ENCODE results near the gene MRPL57. TPM values are rescaled to one million over a fixed set of nuclear protein-coding genes. Genes with fewer than 3 reads are reported as not detected.

Gene MRPL57
- total RNA-seq, 1 experiment from 2014 or later, result 29.4 TPM

DNA sequence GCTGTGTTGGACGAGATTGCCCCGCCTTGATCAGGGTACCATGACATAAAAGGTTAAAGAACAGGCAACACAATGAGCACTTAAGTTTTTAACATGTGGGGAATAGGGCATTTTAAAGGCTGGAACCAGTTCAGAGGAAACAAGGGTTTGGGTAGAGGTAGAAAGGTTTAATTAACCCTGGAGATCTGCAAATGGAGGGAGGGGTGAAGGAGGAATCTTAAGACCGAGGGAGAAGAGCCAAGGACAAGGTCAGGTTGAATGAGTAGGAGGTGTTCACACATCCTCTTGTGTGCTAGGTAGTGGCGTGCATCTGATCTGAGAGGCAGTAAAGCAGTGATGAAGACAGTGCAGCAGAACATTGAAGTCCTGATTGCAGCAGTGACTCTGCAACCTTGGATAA lies 28.6 kb upstream of the MRPL57 start (continued):
- TF ChIP-seq, protein P1, sequence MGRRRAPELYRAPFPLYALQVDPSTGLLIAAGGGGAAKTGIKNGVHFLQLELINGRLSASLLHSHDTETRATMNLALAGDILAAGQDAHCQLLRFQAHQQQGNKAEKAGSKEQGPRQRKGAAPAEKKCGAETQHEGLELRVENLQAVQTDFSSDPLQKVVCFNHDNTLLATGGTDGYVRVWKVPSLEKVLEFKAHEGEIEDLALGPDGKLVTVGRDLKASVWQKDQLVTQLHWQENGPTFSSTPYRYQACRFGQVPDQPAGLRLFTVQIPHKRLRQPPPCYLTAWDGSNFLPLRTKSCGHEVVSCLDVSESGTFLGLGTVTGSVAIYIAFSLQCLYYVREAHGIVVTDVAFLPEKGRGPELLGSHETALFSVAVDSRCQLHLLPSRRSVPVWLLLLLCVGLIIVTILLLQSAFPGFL (CRISPR knock-in tag; IDR thresholded peaks at IDR 0.05; ENCODE audit: borderline replicate concordance), result no peak
- TF ChIP-seq, protein P2, sequence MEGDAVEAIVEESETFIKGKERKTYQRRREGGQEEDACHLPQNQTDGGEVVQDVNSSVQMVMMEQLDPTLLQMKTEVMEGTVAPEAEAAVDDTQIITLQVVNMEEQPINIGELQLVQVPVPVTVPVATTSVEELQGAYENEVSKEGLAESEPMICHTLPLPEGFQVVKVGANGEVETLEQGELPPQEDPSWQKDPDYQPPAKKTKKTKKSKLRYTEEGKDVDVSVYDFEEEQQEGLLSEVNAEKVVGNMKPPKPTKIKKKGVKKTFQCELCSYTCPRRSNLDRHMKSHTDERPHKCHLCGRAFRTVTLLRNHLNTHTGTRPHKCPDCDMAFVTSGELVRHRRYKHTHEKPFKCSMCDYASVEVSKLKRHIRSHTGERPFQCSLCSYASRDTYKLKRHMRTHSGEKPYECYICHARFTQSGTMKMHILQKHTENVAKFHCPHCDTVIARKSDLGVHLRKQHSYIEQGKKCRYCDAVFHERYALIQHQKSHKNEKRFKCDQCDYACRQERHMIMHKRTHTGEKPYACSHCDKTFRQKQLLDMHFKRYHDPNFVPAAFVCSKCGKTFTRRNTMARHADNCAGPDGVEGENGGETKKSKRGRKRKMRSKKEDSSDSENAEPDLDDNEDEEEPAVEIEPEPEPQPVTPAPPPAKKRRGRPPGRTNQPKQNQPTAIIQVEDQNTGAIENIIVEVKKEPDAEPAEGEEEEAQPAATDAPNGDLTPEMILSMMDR (IDR thresholded peaks at IDR 0.05), result no peak
- TF ChIP-seq EMX1 (CRISPR knock-in tag; IDR thresholded peaks at IDR 0.05) (peak; percentile 80; the same call in 1 of the 2 replicates), ELF4 (CRISPR knock-in tag; IDR thresholded peaks at IDR 0.05; ENCODE audit: low read depth) (no peak), GTF2I (CRISPR knock-in tag; conservative IDR thresholded peaks at IDR 0.05) (no peak)
- TF ChIP-seq, protein P3, sequence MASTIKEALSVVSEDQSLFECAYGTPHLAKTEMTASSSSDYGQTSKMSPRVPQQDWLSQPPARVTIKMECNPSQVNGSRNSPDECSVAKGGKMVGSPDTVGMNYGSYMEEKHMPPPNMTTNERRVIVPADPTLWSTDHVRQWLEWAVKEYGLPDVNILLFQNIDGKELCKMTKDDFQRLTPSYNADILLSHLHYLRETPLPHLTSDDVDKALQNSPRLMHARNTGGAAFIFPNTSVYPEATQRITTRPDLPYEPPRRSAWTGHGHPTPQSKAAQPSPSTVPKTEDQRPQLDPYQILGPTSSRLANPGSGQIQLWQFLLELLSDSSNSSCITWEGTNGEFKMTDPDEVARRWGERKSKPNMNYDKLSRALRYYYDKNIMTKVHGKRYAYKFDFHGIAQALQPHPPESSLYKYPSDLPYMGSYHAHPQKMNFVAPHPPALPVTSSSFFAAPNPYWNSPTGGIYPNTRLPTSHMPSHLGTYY (CRISPR knock-in tag; IDR thresholded peaks at IDR 0.05), result peak; percentile 41; the same call in 1 of the 2 replicates
- TF ChIP-seq, protein P4, sequence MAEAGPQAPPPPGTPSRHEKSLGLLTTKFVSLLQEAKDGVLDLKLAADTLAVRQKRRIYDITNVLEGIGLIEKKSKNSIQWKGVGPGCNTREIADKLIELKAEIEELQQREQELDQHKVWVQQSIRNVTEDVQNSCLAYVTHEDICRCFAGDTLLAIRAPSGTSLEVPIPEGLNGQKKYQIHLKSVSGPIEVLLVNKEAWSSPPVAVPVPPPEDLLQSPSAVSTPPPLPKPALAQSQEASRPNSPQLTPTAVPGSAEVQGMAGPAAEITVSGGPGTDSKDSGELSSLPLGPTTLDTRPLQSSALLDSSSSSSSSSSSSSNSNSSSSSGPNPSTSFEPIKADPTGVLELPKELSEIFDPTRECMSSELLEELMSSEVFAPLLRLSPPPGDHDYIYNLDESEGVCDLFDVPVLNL (CRISPR knock-in tag; IDR thresholded peaks at IDR 0.05; ENCODE audit: borderline replicate concordance, low read depth), result no peak

DNA sequence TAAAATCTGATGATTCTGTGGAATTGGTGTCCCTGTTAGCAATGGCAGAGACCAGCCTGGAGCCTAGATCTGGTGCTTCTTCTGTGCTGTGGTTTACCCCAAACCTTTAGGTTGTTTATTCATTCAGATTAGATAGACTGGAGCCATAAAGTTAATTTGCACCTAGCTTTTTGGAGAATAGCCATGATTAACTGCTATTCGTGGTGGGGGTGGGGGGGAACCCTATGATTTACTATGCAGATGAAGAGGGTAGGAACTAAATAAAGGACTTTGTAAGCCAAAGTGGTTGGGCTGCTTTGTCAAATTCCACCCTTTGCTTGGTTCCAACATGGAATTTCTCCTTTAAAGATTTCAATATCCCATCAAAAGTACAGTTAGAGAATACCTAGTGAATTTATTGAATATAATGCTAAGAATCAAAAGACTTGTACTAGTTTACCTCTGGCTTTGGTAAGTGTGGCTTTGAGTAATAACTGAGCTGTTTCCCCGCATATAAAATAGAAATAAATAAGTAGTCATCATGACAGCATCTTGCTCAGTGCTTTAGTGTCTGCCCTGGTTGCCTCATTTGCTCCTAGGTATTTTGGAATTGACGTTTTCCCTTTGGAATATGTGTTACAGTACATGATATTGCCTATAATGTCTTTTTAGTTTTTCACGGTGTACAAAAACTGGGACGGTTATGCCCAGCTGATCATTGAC lies 27.8 kb upstream of the MRPL57 start:
- CTCF ChIA-PET, result interaction anchor here (0.6 to 1.2 kb wide), 2 partner anchors 206 to 420 kb away, joined by 3 read pairs; no protein-coding TSS in a partner anchor
- Mint-ChIP-seq H3K27ac (peak overlapping the region; percentile 54), H3K4me1 (peaks cover 32% of the 10 kb centered on the region), H3K27me3 (ENCODE audit: low read depth) (no peaks in the 10 kb centered on the region), H3K9me3 (no peaks in the 10 kb centered on the region), H3K36me3 (peaks cover 26% of the 10 kb centered on the region), H3K4me3 (no peak overlapping the region)
- DNase-seq (ENCODE audit: low spot score), result no peak
- TF ChIP-seq, protein P5, sequence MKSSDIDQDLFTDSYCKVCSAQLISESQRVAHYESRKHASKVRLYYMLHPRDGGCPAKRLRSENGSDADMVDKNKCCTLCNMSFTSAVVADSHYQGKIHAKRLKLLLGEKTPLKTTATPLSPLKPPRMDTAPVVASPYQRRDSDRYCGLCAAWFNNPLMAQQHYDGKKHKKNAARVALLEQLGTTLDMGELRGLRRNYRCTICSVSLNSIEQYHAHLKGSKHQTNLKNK (CRISPR knock-in tag; IDR thresholded peaks at IDR 0.05), result peak; percentile 13; the same call in 1 of the 2 replicates
- TF ChIP-seq TCF7 (CRISPR knock-in tag; IDR thresholded peaks at IDR 0.05; ENCODE audit: low read depth), result no peak
- POLR2A ChIA-PET, result interaction anchor here (1.2 kb wide), 1 partner anchor 87 kb away, joined by 3 read pairs; the partner anchor contains the start of gene LATS2
- ATAC-seq, result no peak; the same call in 1 of the 2 replicates

DNA sequence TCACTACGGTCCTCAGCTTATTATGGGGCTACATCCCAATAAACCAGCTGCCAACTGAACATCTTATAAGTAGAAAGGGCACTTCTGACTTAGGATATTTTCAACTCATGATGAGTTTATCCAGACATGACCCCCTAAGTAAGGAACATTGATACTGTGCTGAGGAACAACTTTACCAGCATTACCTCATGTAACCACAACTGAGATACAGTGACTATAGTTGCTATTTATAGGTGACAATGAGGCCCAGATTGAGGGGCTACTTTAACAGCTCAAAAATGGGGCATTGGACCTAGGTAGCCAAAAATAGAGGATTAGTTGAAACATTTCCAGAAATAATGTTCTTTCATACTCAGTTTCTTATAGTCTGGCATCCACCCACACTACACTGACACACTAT lies 26.9 kb upstream of the MRPL57 start:
- DNase-seq (ENCODE audit: low spot score) (no peak), ATAC-seq (no peak)
- Mint-ChIP-seq H3K9me3 (no peaks in the 10 kb centered on the region), H3K27me3 (ENCODE audit: low read depth) (no peaks in the 10 kb centered on the region), H3K4me1 (peaks cover 31% of the 10 kb centered on the region), H3K36me3 (peaks cover 28% of the 10 kb centered on the region), H3K27ac (no peak overlapping the region), H3K4me3 (no peak overlapping the region)
- CTCF ChIA-PET, result interaction anchor here (0.5 to 1.2 kb wide), 4 partner anchors 38 to 206 kb away, joined by 3 to 5 read pairs (median 4); no protein-coding TSS in a partner anchor
- POLR2A ChIA-PET, result interaction anchor here (1.2 kb wide), 1 partner anchor 27 kb away, joined by 3 read pairs; the partner anchor contains the start of genes MRPL57 and SKA3
- TF ChIP-seq, protein P6, sequence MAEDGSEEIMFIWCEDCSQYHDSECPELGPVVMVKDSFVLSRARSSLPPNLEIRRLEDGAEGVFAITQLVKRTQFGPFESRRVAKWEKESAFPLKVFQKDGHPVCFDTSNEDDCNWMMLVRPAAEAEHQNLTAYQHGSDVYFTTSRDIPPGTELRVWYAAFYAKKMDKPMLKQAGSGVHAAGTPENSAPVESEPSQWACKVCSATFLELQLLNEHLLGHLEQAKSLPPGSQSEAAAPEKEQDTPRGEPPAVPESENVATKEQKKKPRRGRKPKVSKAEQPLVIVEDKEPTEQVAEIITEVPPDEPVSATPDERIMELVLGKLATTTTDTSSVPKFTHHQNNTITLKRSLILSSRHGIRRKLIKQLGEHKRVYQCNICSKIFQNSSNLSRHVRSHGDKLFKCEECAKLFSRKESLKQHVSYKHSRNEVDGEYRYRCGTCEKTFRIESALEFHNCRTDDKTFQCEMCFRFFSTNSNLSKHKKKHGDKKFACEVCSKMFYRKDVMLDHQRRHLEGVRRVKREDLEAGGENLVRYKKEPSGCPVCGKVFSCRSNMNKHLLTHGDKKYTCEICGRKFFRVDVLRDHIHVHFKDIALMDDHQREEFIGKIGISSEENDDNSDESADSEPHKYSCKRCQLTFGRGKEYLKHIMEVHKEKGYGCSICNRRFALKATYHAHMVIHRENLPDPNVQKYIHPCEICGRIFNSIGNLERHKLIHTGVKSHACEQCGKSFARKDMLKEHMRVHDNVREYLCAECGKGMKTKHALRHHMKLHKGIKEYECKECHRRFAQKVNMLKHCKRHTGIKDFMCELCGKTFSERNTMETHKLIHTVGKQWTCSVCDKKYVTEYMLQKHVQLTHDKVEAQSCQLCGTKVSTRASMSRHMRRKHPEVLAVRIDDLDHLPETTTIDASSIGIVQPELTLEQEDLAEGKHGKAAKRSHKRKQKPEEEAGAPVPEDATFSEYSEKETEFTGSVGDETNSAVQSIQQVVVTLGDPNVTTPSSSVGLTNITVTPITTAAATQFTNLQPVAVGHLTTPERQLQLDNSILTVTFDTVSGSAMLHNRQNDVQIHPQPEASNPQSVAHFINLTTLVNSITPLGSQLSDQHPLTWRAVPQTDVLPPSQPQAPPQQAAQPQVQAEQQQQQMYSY (CRISPR knock-in tag; IDR thresholded peaks at IDR 0.05), result no peak
- TF ChIP-seq, protein P7, sequence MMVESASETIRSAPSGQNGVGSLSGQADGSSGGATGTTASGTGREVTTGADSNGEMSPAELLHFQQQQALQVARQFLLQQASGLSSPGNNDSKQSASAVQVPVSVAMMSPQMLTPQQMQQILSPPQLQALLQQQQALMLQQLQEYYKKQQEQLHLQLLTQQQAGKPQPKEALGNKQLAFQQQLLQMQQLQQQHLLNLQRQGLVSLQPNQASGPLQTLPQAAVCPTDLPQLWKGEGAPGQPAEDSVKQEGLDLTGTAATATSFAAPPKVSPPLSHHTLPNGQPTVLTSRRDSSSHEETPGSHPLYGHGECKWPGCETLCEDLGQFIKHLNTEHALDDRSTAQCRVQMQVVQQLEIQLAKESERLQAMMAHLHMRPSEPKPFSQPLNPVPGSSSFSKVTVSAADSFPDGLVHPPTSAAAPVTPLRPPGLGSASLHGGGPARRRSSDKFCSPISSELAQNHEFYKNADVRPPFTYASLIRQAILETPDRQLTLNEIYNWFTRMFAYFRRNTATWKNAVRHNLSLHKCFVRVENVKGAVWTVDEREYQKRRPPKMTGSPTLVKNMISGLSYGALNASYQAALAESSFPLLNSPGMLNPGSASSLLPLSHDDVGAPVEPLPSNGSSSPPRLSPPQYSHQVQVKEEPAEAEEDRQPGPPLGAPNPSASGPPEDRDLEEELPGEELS (CRISPR knock-in tag; IDR thresholded peaks at IDR 0.05), result no peak
- TF ChIP-seq, protein P5 (CRISPR knock-in tag; IDR thresholded peaks at IDR 0.05), result no peak

Measured in WTC11 (cell line).